Stimulated activated naive CD8-positive, alpha-beta T cell treated with anti-CD3 and anti-CD28 coated beads, Interleukin-15, Interleukin-2, amounts not matched to agents 100 ng/mL and 50 ng/mL, for 24 hours (primary cell): Measurements from ENCODE around the gene FAT2.
A peak's percentile ranks its signal among the peaks of the same experiment; 100 is the strongest.
"Not testable (repeated sequence)": the region's sequence is repeated elsewhere in the genome, so short reads cannot be mapped to it uniquely, and the experiment has no call there.

Source experiments
- H3K27ac Mint-ChIP-seq: one replicate; pipeline ENCODE4 v1.8.0; 2021; ENCODE audit warnings: mild to moderate bottlenecking, mixed read lengths
- H3K27me3 Mint-ChIP-seq: one replicate; pipeline ENCODE4 v1.8.0; 2021; ENCODE audit warnings: mixed read lengths
- H3K36me3 Mint-ChIP-seq: one replicate; pipeline ENCODE4 v1.8.0; 2021; ENCODE audit warnings: low read depth, mixed read lengths
- H3K4me1 Mint-ChIP-seq: one replicate; pipeline ENCODE4 v1.8.0; 2021; ENCODE audit warnings: low read depth, mixed read lengths
- H3K4me3 Mint-ChIP-seq: one replicate; pipeline ENCODE4 v1.8.0; 2021; ENCODE audit warnings: mild to moderate bottlenecking, mixed read lengths
- H3K9me3 Mint-ChIP-seq: one replicate; pipeline ENCODE4 v1.8.0; 2021; ENCODE audit warnings: mixed read lengths

Gene FAT2

GRCh38 chr5:151581347-151581746, 9.8 kb downstream of the FAT2 start:
- Mint-ChIP-seq H3K4me3 (no peak overlapping the region), H3K27me3 (no peaks in the 10 kb centered on the region)

GRCh38 chr5:151580858-151581257, 10.3 kb downstream of the FAT2 start:
- no peaks in the 10 kb centered on the region for H3K9me3 Mint-ChIP-seq
- peaks cover 19% of the 10 kb centered on the region for H3K4me1 Mint-ChIP-seq
- H3K27me3 Mint-ChIP-seq: no peaks in the 10 kb centered on the region
- no peaks in the 10 kb centered on the region for H3K36me3 Mint-ChIP-seq
- no peak overlapping the region for H3K27ac Mint-ChIP-seq
- no peak overlapping the region for H3K4me3 Mint-ChIP-seq

More at GRCh38 chr5:151581347-151581746, 9.8 kb downstream of the FAT2 start:
- Mint-ChIP-seq H3K4me1 (peaks cover 19% of the 10 kb centered on the region), H3K36me3 (no peaks in the 10 kb centered on the region), H3K9me3 (no peaks in the 10 kb centered on the region), H3K27ac (no peak overlapping the region)

- Mint-ChIP-seq H3K4me1 (peaks cover 19% of the 10 kb centered on the region), H3K27ac (no peak overlapping the region), H3K9me3 (no peaks in the 10 kb centered on the region), H3K36me3 (no peaks in the 10 kb centered on the region), H3K27me3 (no peaks in the 10 kb centered on the region), H3K4me3 (no peak overlapping the region)
Observed at GRCh38 chr5:151580239-151580638, 10.9 kb downstream of the FAT2 start.

DNA sequence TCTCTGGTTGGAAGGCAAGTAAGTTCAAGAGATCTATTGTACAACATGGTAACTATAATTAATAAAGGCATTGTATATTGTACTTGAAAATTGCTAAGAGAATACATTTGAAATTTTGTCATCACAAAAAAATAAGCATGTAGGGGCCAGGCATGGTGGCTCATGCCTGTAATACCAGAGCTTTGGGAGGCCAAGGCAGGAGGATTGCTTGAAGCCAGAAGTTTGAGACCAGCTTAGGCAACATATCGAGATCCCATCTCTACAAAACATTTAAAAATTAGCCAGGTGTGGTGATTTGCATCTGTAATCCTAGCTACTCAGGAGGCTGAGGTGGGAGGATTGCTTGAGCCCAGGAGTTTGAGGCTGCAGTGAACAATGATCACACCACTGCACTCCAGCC, 12.0 kb downstream of the FAT2 start:
- H3K27ac Mint-ChIP-seq, H3K27me3 Mint-ChIP-seq, H3K9me3 Mint-ChIP-seq, H3K36me3 Mint-ChIP-seq, H3K4me3 Mint-ChIP-seq: not testable (repeated sequence)
- peaks cover 19% of the 10 kb centered on the region for H3K4me1 Mint-ChIP-seq

GRCh38 chr5:151578326-151579025, 12.7 kb downstream of the FAT2 start:
- Mint-ChIP-seq H3K27ac (no peak overlapping the region), H3K36me3 (no peaks in the 10 kb centered on the region), H3K4me3 (no peak overlapping the region), H3K9me3 (no peaks in the 10 kb centered on the region), H3K4me1 (peaks cover 19% of the 10 kb centered on the region), H3K27me3 (no peaks in the 10 kb centered on the region)

DNA sequence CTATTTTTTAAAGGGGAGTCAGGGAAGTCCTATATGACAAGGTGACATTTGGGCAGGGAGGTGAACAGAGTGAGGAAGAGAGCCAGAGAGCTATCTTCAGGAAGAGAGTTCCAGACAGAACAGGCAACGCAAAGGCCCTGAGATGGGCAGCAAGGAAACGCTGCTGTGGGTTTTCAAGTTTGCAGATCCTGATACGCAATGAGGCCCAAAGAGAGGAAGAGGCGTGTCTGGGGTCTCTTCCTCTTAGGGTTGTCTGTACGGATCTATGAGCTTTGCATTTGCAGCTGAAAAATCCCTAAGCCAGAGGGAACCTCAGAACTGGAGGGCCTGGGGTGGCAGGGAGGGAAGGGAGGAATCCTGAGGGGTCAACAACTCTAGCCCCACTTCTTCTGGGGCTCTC, 13.6 kb downstream of the FAT2 start:
- Mint-ChIP-seq H3K9me3 (no peaks in the 10 kb centered on the region), H3K27me3 (no peaks in the 10 kb centered on the region), H3K4me1 (peaks cover 19% of the 10 kb centered on the region), H3K27ac (no peak overlapping the region), H3K36me3 (no peaks in the 10 kb centered on the region), H3K4me3 (no peak overlapping the region)

DNA sequence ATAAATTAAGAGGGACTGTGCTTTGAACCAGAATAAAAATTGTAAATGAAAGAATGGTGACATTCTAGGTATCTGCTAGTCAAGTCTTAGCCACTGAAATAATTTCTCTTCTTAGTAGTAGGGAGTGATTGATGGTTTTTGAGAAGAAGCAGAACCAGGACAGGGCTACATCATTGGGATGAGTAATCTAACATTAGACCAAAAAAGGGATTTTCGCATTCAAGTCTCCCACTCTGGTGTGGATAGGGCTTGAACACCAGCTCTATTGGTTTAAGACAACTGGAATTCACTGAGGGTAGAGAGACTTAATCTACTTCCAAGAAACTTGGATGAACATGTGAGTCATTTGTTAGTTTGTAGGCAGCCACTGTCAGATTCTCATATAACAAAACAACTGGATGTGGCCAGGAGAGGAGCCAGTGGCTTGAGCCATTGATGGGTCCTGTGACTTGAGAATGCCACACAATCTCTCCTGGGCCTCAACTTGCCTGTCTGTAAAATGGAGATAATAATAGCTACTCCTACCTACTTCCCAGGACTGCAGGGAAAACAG, 16.6 kb downstream of the FAT2 start:
- Mint-ChIP-seq H3K27ac (no peak overlapping the region), H3K36me3 (no peaks in the 10 kb centered on the region), H3K4me1 (peaks cover 19% of the 10 kb centered on the region)

DNA sequence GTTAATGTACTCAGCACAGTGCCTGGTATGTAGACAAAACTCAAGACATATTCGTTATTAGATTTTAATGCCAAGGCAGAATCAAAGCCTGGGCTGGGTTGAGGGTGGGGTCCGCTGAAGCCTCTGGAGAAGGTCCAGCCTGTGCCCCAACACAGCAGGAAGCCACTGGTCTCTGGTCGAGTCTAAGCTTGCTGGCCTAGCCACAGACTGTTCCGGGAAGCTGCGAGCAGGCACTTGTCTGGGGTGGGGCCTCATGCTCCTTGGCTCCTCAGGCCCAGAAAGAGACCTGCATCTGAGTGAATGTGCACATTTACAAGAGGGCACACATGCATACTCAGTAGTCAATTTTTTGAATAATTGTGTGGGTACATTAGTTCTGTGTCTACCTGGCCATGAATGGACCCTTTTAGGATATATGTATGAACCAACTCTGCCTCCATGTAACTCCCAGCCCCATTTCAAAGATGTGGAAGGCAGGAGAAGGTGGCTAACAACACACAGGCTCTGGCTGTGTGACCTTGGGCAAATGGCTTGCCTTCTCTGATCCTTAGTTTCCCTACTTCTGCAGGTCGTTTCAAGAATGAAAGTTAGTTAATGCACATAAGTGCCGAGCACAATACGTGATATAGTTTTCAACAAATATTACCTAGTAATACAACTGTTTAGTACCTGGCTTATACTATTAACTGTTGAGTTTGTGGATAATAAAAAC, 18.3 kb downstream of the FAT2 start:
- H3K36me3 Mint-ChIP-seq: no peaks in the 10 kb centered on the region
- peaks cover 19% of the 10 kb centered on the region for H3K4me1 Mint-ChIP-seq
- no peak overlapping the region for H3K4me3 Mint-ChIP-seq
- no peaks in the 10 kb centered on the region for H3K27me3 Mint-ChIP-seq
- H3K27ac Mint-ChIP-seq: no peak overlapping the region
- no peaks in the 10 kb centered on the region for H3K9me3 Mint-ChIP-seq

More for the DNA sequence above, 16.6 kb downstream of the FAT2 start:
- Mint-ChIP-seq H3K27me3 (no peaks in the 10 kb centered on the region), H3K4me3 (no peak overlapping the region), H3K9me3 (no peaks in the 10 kb centered on the region)

DNA sequence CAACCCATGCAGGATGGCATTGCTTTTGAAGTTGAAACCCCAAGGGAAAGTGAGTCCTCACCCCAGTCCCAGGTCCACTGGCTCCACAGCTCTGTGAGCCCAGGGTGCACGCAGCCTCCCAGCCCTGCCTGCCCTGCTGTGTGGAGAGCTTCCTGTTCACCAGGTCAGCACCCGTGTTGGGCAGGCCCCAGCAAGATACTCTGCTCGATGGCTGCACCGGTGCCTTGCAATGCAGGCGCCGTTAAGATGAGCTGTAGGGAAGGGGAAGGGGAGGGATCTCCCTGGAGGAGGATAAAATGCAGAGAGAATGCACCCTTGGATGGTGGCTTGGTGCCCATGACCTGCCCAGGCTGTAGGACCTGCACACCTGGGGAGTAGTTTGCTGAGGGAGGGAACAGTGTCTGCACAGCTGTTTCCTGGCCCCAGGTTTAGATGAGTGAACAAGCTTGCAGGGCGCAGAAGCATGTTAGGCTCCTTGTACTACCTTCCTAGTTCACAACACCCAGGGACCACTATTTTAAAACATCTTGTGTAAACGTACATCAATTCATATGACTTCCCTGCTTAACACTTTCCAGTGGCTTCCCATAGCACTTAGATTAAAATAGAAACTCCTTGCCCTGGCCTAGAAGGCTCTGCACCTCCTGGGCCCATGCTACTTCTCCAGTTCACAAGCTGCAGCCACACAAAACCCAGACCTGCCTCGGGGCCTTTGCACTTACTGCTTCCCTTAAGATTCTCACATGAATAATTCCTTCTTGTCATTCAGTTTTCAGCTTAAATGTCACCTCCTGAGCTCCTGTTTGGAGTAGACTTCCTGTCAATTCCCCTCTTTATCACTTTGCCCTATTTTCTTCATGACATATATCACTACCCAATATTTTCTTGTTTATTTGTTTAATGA, 19.6 kb downstream of the FAT2 start:
- no peaks in the 10 kb centered on the region for H3K27me3 Mint-ChIP-seq
- peaks cover 10% of the 10 kb centered on the region for H3K4me1 Mint-ChIP-seq
- no peak overlapping the region for H3K27ac Mint-ChIP-seq
- H3K36me3 Mint-ChIP-seq: no peaks in the 10 kb centered on the region
- no peak overlapping the region for H3K4me3 Mint-ChIP-seq
- H3K9me3 Mint-ChIP-seq: no peaks in the 10 kb centered on the region

GRCh38 chr5:151570512-151571269, 20.4 kb downstream of the FAT2 start:
- Mint-ChIP-seq H3K36me3 (no peaks in the 10 kb centered on the region), H3K27ac (no peak overlapping the region), H3K4me3 (no peak overlapping the region), H3K9me3 (no peaks in the 10 kb centered on the region), H3K4me1 (peaks cover 10% of the 10 kb centered on the region), H3K27me3 (no peaks in the 10 kb centered on the region)

DNA sequence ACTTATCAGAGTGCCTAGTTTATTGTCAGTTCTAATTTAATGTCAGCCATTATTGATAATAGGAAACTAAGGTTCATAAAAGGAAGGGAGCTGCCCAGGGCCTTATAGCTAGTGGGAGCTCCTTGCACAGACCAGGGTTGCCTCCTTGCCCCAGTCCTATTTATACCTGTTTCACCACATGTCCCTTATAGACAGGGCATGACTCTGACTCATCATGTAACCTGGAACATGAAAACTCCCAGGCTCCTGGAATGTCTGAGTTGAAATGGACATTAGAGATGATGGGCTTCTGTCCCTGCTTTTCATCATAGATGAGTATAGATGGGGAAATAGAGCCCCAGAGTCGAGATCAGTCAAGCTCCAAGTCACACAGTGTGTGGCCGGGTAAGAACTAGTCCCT, 21.1 kb downstream of the FAT2 start:
- no peaks in the 10 kb centered on the region for H3K9me3 Mint-ChIP-seq
- H3K4me1 Mint-ChIP-seq: peaks cover 10% of the 10 kb centered on the region
- H3K36me3 Mint-ChIP-seq: no peaks in the 10 kb centered on the region
- H3K27me3 Mint-ChIP-seq: no peaks in the 10 kb centered on the region
- no peak overlapping the region for H3K4me3 Mint-ChIP-seq
- H3K27ac Mint-ChIP-seq: no peak overlapping the region

GRCh38 chr5:151569132-151570046, 21.7 kb downstream of the FAT2 start:
- H3K36me3 Mint-ChIP-seq: no peaks in the 10 kb centered on the region
- H3K4me3 Mint-ChIP-seq: no peak overlapping the region
- peak overlapping the region; percentile 2 for H3K27ac Mint-ChIP-seq
- H3K27me3 Mint-ChIP-seq: no peaks in the 10 kb centered on the region
- H3K4me1 Mint-ChIP-seq: peaks cover 10% of the 10 kb centered on the region
- no peaks in the 10 kb centered on the region for H3K9me3 Mint-ChIP-seq

- Mint-ChIP-seq H3K9me3 (no peaks in the 10 kb centered on the region), H3K27ac (no peak overlapping the region), H3K4me3 (no peak overlapping the region), H3K4me1 (peaks cover 10% of the 10 kb centered on the region), H3K36me3 (no peaks in the 10 kb centered on the region), H3K27me3 (no peaks in the 10 kb centered on the region)
Observed at GRCh38 chr5:151568036-151568435, 23.1 kb downstream of the FAT2 start.
